KMS-11 (cell line): ENCODE data around the gene FHAD1.
"Not testable (repeated sequence)": the region's sequence is repeated elsewhere in the genome, so short reads cannot be mapped to it uniquely, and the experiment has no call there.

Experiments used
- H2AFZ ChIP-seq: fragments of 200-600 bp; sonication (generic); 2 replicates; pipeline ENCODE4 v1.6.1; 2016; ENCODE audit warnings: antibody characterized with exemption, mixed run types, low read depth
- H3K27ac ChIP-seq: fragments of 200-600 bp; sonication (generic); 2 replicates; pipeline ENCODE4 v1.6.1; 2016; ENCODE audit warnings: mild to moderate bottlenecking, mixed run types
- H3K27me3 ChIP-seq: fragments of 200-600 bp; sonication (generic); 2 replicates; pipeline ENCODE4 v1.6.1; 2017; ENCODE audit warnings: mild to moderate bottlenecking, low read depth, mixed run types, moderate library complexity; ENCODE audit not compliant: insufficient read depth
- H3K36me3 ChIP-seq: fragments of 200-600 bp; sonication (generic); 2 replicates; pipeline ENCODE4 v1.6.1; 2017; ENCODE audit warnings: mild to moderate bottlenecking, mixed run types; ENCODE audit not compliant: insufficient read depth
- H3K4me1 ChIP-seq: fragments of 200-600 bp; sonication (generic); 2 replicates; pipeline ENCODE4 v1.6.1; 2016; ENCODE audit warnings: mild to moderate bottlenecking, low read depth, mixed run types; ENCODE audit not compliant: poor library complexity, severe bottlenecking
- H3K4me2 ChIP-seq: fragments of 200-600 bp; sonication (generic); 2 replicates; pipeline ENCODE4 v1.7.0; 2016; ENCODE audit warnings: mild to moderate bottlenecking, mixed run types
- H3K4me3 ChIP-seq: fragments of 200-600 bp; sonication (generic); IDR thresholded peaks from 2 replicates; pipeline ENCODE4 v1.6.1; 2017; ENCODE audit warnings: low read depth, low read length, mixed read lengths; ENCODE audit not compliant: insufficient read depth
- H3K79me2 ChIP-seq: fragments of 200-600 bp; sonication (generic); 2 replicates; pipeline ENCODE4 v1.6.1; 2016; ENCODE audit warnings: low read depth, mixed run types; ENCODE audit not compliant: insufficient read depth
- H3K9ac ChIP-seq: fragments of 200-600 bp; sonication (generic); 2 replicates; pipeline ENCODE4 v1.6.1; 2016; ENCODE audit warnings: mild to moderate bottlenecking, mixed run types
- H4K20me1 ChIP-seq: fragments of 200-600 bp; sonication (generic); 2 replicates; pipeline ENCODE4 v1.6.1; 2016; ENCODE audit warnings: mild to moderate bottlenecking, mixed run types; ENCODE audit not compliant: insufficient read depth
- TF ChIP-seq, protein P1 (sequence below): fragments of 200-600 bp; sonication (generic); conservative IDR thresholded peaks from 2 replicates; pipeline ENCODE4 v1.6.1; 2017; ENCODE audit warnings: low read depth, mild to moderate bottlenecking, antibody characterized with exemption, low read length, moderate library complexity, mixed read lengths

Gene FHAD1

DNA sequence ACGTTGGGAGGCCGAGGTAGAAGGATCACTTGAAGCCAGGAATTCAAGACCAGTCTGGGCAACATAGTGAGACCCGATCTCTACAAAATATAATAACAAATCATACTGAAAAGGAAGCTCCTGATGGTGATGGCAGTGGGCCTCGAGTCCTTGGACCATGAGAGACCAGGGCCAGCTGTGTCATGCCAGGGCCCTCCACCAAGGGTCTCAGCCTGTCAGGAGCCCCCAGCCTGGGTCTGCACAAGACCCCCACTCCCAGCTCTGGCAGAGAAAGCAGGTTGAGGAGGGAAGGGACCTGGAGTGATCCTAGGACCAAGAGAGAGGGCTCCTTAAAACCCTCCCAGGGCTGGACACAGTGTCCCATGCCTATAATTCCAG is 184.5 kb downstream of the FHAD1 start:
- Histone ChIP-seq H3K27me3 (no peaks in the 10 kb centered on the region), H3K79me2 (no peaks in the 10 kb centered on the region), H2AFZ (no peak overlapping the region), H3K27ac (no peak overlapping the region), H3K4me2 (no peak overlapping the region), H3K36me3 (no peaks in the 10 kb centered on the region), H3K4me3 (no peak overlapping the region), H3K4me1 (no peaks in the 10 kb centered on the region), H4K20me1 (no peaks in the 10 kb centered on the region), H3K9ac (no peak overlapping the region)
- TF ChIP-seq, protein P1, sequence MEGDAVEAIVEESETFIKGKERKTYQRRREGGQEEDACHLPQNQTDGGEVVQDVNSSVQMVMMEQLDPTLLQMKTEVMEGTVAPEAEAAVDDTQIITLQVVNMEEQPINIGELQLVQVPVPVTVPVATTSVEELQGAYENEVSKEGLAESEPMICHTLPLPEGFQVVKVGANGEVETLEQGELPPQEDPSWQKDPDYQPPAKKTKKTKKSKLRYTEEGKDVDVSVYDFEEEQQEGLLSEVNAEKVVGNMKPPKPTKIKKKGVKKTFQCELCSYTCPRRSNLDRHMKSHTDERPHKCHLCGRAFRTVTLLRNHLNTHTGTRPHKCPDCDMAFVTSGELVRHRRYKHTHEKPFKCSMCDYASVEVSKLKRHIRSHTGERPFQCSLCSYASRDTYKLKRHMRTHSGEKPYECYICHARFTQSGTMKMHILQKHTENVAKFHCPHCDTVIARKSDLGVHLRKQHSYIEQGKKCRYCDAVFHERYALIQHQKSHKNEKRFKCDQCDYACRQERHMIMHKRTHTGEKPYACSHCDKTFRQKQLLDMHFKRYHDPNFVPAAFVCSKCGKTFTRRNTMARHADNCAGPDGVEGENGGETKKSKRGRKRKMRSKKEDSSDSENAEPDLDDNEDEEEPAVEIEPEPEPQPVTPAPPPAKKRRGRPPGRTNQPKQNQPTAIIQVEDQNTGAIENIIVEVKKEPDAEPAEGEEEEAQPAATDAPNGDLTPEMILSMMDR = no peak

- H2AFZ ChIP-seq = no peak overlapping the region
- no peaks in the 10 kb centered on the region for H3K4me1 ChIP-seq
- H3K4me2 ChIP-seq = no peak overlapping the region
- no peaks in the 10 kb centered on the region for H4K20me1 ChIP-seq
- no peaks in the 10 kb centered on the region for H3K36me3 ChIP-seq
- TF ChIP-seq, protein P1 = no peak
- no peak overlapping the region for H3K9ac ChIP-seq
- H3K79me2 ChIP-seq = no peaks in the 10 kb centered on the region
- no peak overlapping the region for H3K27ac ChIP-seq
- H3K27me3 ChIP-seq = no peaks in the 10 kb centered on the region
- H3K4me3 ChIP-seq = no peak overlapping the region
Measured at GRCh38 chr1:15432324-15432723, 185.3 kb downstream of the FHAD1 start.

GRCh38 chr1:15433471-15433870 is 186.4 kb downstream of the FHAD1 start:
- no peak overlapping the region for H3K9ac ChIP-seq
- no peak overlapping the region for H3K4me2 ChIP-seq
- no peak overlapping the region for H3K27ac ChIP-seq
- no peak overlapping the region for H2AFZ ChIP-seq
- H4K20me1 ChIP-seq = no peaks in the 10 kb centered on the region
- H3K36me3 ChIP-seq = no peaks in the 10 kb centered on the region
- no peak overlapping the region for H3K4me3 ChIP-seq
- H3K79me2 ChIP-seq = no peaks in the 10 kb centered on the region
- TF ChIP-seq, protein P1 = no peak
- H3K27me3 ChIP-seq = no peaks in the 10 kb centered on the region
- no peaks in the 10 kb centered on the region for H3K4me1 ChIP-seq

GRCh38 chr1:15434739-15435138 is 187.7 kb downstream of the FHAD1 start:
- not testable (repeated sequence) for H3K27me3 ChIP-seq, H3K27ac ChIP-seq, H3K9ac ChIP-seq, H3K4me1 ChIP-seq, H3K4me3 ChIP-seq, H3K36me3 ChIP-seq, H3K79me2 ChIP-seq, H2AFZ ChIP-seq, H4K20me1 ChIP-seq, H3K4me2 ChIP-seq

- H3K36me3 ChIP-seq = no peaks in the 10 kb centered on the region
- no peak overlapping the region for H3K4me2 ChIP-seq
- no peak overlapping the region for H3K9ac ChIP-seq
- TF ChIP-seq, protein P1 = no peak
- H3K4me3 ChIP-seq = no peak overlapping the region
- no peaks in the 10 kb centered on the region for H3K27me3 ChIP-seq
- no peak overlapping the region for H2AFZ ChIP-seq
- H4K20me1 ChIP-seq = no peaks in the 10 kb centered on the region
- no peaks in the 10 kb centered on the region for H3K4me1 ChIP-seq
- H3K79me2 ChIP-seq = no peaks in the 10 kb centered on the region
- no peak overlapping the region for H3K27ac ChIP-seq
Measured at GRCh38 chr1:15435239-15436077, 188.4 kb downstream of the FHAD1 start.
